Neural cell (in vitro differentiated cells): ENCODE data around the gene CPSF3.

Source experiments
- CTCF ChIP-seq: fragments of 450-650 bp; IDR thresholded peaks from 2 replicates; pipeline ENCODE4 v1.5.1; 2014; ENCODE audit warnings: antibody characterized with exemption, mild to moderate bottlenecking, moderate library complexity; ENCODE audit not compliant: poor library complexity, severe bottlenecking
- EP300 ChIP-seq: fragments of 450-650 bp; conservative IDR thresholded peaks from 2 replicates; pipeline ENCODE4 v1.6.1; 2014; ENCODE audit warnings: antibody characterized with exemption, mild to moderate bottlenecking, moderate library complexity; ENCODE audit not compliant: poor library complexity, severe bottlenecking
- EZH2 ChIP-seq: fragments of 200-600, 300-800 bp; shearing (Covaris generic), sonication (generic); IDR thresholded peaks from 2 replicates; pipeline ENCODE4 v1.6.1; 2014; ENCODE audit warnings: antibody characterized with exemption, low read length, borderline replicate concordance, mild to moderate bottlenecking; ENCODE audit not compliant: insufficient read depth, poor library complexity, severe bottlenecking
- MXI1 ChIP-seq: fragments of 450-650 bp; conservative IDR thresholded peaks from 2 replicates; pipeline ENCODE4 v1.6.1; 2014; ENCODE audit warnings: antibody characterized with exemption, mild to moderate bottlenecking; ENCODE audit not compliant: poor library complexity, severe bottlenecking
- POLR2AphosphoS5 ChIP-seq: IDR thresholded peaks from 2 replicates; pipeline ENCODE4 v1.6.1; 2012
- RAD21 ChIP-seq: fragments of 450-650 bp; conservative IDR thresholded peaks from 2 replicates; pipeline ENCODE4 v1.6.1; 2014; ENCODE audit warnings: antibody characterized with exemption, mild to moderate bottlenecking, moderate library complexity
- SMC3 ChIP-seq: fragments of 450-650 bp; conservative IDR thresholded peaks from 2 replicates; pipeline ENCODE4 v1.6.1; 2014; ENCODE audit warnings: antibody characterized with exemption, mild to moderate bottlenecking, moderate library complexity; ENCODE audit not compliant: poor library complexity

- TF ChIP-seq CTCF (no peak), POLR2AphosphoS5 (no peak), RAD21 (no peak), EP300 (no peak), EZH2 (no peak), SMC3 (no peak), MXI1 (no peak)
These were observed 26.3 kb upstream of the CPSF3 start for GRCh38 chr2:9397201-9397600.
